NCI-H2196 treated with DMSO at 0.1 percent for 48 hours (cell line): Measurements from ENCODE around the gene HEPACAM.

Experiments
- DNase-seq: peaks from one replicate; lab custom pipeline; 2025; ENCODE audit not compliant: unreplicated experiment; lab: John Stamatoyannopoulos, UW

HEPACAM gene

GRCh38 chr11:124943254-124943616 is 7.4 kb upstream of the HEPACAM start:
- DNase-seq, result no peak

GRCh38 chr11:124942466-124943253 is 6.8 kb upstream of the HEPACAM start:
- DNase-seq, result no peak

- no peak for DNase-seq
These were observed 5.9 kb upstream of the HEPACAM start for GRCh38 chr11:124941703-124942102.

GRCh38 chr11:124938970-124939369 is 3.1 kb upstream of the HEPACAM start:
- DNase-seq, result no peak

GRCh38 chr11:124938206-124938765 is 2.4 kb upstream of the HEPACAM start:
- DNase-seq, result no peak

GRCh38 chr11:124937336-124937935 is 1.6 kb upstream of the HEPACAM start:
- no peak for DNase-seq

- no peak for DNase-seq
These were observed 842 bp downstream of the HEPACAM start for GRCh38 chr11:124934862-124935547.

GRCh38 chr11:124930799-124931198 is 5.0 kb downstream of the HEPACAM start:
- DNase-seq, result no peak

- no peak for DNase-seq
These were observed 6.7 kb downstream of the HEPACAM start for GRCh38 chr11:124928942-124929665.

- DNase-seq, result no peak
These were observed 12.6 kb downstream of the HEPACAM start for GRCh38 chr11:124923296-124923695.

GRCh38 chr11:124922831-124923230 is 13.0 kb downstream of the HEPACAM start:
- DNase-seq, result no peak

GRCh38 chr11:124920870-124921609 is 14.8 kb downstream of the HEPACAM start:
- peak; percentile 55 for DNase-seq

- no peak for DNase-seq
These were observed 15.5 kb downstream of the HEPACAM start for GRCh38 chr11:124920356-124920755.

- no peak for DNase-seq
These were observed 15.9 kb downstream of the HEPACAM start for GRCh38 chr11:124919898-124920297.

- no peak for DNase-seq
These were observed 16.9 kb downstream of the HEPACAM start, which contains the start of gene HEPN1 for GRCh38 chr11:124918950-124919349. TSS of gene HEPN1 (plus strand) at chr11:124919250.

- DNase-seq, result no peak
These were observed 18.7 kb downstream of the HEPACAM start for GRCh38 chr11:124917115-124917637.

- DNase-seq, result no peak
These were observed 19.5 kb downstream of the HEPACAM start for GRCh38 chr11:124916370-124916710.

- no peak for DNase-seq
These were observed 20.1 kb downstream of the HEPACAM start for GRCh38 chr11:124915541-124916369.

- no peak for DNase-seq
These were observed 33.2 kb downstream of the HEPACAM start for GRCh38 chr11:124902616-124903015.
